NOMO-1 treated with DMSO at 0.1 percent for 48 hours (cell line): ENCODE results near the gene CHD2.

ENCODE experiments used
- DNase-seq: peaks from one replicate; lab custom pipeline; 2025; ENCODE audit not compliant: unreplicated experiment; lab: John Stamatoyannopoulos, UW

CHD2 gene

DNA sequence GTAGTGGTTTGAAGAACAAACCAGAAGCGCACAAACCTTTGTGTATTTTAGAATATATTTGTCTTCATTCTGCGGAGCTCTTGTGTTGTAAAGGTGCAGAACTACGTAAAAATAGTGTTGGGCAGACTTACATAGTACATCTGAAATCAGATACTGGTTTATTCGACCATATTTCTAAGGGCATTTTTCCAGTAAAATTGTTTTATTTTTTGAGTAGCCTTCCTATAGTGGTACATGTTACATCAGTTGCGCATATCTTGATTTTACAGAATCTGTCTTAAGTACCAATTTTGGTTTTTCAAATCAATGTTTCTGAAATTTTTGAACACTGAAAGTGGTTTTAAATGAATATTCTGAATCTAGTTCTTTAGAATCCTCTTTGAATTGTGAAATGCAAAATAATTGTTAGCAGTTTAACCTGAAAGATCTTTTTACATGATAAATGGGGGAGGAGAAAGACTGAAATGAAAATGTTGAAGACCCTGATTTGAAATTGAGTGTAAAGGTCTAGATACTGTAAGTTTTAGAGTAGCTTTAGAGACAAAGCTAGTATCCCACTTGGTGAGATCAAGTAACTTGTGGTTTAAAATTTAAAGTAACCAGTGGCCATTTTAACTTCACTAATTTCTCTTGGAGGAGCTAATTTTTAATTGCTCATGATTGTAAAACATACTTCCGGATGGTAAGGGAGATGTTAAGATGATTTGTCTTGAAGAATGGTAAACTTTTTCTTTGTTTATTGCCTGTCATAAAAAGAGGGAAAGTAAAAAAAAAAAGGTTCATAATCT is 15.5 kb upstream of the CHD2 start:
- peak; percentile 53 for DNase-seq

DNA sequence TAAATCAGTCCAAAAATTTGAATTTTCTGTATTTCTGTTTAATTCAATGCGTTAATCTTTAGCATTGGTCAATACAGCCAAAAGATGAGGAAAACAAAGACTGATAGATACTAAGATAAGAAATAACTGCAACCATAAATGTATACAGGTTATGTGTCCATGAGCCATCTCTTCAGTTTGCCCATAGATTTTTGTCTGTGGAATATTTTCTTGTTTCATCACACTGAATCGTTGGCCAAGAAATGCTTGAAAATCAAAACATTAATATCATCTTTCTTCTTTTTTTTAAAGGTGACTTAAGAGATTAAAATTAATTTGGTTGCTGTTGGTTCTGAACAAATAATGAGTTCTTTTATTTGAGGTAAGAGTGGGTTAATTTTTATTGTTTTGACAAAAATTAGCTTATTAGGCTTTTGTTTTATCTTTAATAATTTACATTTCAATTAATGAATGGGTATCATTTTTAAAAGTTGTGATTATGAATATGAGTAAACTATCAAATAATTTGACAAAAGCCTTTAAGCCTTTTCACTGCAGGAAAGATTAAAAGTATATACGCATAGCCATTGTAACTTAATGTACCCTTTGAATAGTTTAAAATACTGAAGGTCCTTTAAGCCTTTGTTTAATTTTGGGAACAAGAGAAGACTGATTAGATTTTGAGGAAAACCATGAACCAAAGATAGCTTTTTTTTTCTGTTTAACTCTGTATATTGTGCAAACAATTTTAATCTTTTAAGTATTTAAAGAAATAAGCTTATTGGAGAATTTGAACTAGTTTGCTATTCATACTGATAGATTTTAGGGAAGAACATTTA is 14.7 kb upstream of the CHD2 start:
- no peak for DNase-seq

DNA sequence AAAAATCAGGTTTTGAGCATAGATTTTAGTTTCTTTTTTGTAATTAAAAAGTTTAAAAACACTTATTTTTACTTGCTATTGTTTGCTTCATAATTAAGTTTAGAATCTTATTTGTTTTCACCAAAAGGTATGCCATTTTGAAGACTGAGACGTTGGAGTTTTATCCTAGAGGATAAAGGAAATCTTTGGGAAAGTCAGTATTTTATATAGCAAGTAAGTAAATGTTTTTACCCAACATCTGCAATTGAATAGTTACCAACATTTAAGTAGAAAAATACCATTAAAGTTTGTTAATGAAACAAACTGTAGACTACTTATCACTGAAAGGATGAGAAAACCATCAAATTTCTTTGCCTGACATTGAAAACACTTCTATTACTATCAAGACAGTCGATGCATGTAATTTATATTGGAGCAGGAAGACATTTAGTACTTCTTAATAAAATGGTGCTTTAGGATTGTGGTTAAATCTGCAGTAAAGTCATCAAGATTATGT is 14.0 kb upstream of the CHD2 start:
- no peak for DNase-seq

DNA sequence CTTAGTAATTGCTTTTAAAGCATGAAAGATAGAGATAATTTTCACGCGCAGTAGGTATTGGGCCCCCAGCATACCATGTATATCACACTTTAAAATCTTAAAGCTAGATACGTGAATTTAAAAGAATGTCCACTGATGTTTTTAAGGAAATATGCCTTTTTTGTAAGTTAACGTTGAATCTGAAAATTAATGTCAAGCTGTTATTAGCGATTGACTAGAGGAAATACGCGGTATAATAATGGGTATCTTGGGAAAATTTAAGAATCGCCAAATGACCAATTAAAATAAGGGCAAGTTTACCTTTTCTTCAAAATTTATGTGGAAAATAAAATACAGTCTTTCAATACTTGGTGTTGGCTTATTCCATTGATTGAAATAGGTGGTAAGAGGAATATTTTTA is 13.3 kb upstream of the CHD2 start:
- no peak for DNase-seq

DNA sequence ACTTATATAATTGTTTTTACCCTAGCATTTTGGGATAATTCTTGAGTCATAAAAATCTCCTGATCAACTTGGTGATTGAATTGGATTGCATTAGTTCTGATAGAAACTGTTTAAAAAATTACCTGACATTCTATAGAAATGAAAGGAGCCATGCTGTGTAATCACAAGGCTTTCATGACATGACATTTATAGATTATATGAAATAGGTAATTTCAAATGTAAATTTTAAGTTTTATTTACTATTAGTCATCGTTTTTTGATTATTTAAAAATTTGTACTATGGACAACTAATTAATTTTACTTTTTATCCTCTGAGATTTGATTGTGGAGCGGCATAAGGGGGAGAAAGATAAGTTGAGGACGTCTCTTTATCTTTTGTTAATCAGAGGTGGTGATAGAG is 12.3 kb upstream of the CHD2 start:
- DNase-seq: no peak

DNA sequence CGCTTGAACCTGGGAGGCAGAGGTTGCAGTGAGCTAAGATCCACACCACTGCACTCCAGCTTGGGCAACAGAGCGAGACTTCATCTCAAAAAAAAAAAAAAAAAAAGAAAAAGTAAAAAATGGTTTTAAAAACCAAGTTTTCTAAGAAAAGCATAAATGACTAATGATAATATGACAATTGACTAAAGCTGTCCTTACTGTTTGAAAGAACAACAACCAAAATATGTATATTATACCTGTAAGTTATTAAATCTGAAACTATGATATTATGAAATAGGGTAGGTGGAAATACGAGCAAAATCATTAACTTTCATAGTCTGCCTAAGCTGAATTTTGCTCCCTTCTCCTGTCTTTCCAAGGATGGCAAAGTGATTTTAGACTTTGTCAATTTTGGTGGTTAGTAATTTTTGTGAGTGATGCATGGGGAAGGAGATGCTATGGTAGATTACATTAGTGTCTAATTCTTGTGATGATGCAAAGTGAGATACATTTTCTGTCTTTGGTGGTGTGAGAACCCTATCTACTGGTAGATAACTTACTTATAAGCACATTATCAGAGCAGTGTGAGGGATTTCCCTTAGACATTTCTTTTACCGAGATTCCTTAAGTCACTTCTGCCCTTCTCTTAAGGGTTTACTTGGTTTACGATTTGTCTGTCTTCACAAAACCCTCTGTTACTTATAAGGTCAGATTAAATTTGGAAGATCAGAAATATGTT is 10.6 kb upstream of the CHD2 start:
- no peak for DNase-seq

DNA sequence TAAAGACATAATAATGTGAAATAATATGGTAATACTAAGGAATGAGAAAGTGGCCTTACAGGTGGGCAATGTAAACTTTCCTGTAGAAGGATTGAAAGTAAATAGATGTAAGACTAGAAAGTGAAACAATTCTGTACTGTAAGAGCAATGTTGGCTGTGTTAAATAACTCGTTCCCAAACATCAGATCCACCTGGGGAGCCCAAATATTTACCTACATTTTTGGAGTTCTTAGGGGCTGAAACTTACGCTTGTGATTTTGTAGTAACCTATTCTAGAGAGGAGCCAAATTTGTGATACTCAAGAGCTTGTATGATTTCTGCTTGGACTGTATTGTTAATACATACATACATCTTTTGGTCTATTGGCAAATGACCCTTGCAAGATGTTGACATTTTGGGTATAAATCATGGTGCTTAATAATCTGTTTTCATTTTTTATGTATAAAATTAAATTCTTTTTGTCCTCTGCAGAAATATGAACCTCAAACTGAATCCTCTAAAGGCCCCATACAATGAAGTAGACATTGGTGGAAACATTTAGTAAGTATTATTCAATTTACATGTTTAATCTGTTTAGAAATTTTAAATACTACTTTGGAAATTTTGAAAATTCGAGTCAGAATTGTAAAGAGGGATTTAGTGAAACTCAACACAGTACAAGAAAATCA is 8.5 kb upstream of the CHD2 start:
- no peak for DNase-seq

DNA sequence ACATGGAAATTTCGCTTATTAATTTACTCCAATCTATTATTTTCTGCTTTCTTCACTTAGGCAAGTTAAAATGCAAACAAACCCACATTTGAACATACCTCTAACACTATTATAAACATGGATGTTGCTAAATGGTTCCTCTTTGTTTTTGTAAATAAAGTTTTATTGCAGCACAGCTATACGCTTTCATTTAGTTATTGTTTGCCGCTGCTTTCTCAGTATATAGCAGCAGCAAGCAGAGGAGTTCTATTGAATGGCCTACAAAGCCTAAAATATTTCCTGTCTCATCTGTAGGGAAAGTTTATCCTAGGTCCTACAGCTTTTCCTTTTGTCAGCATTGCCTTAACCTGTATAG is 7.9 kb upstream of the CHD2 start:
- no peak for DNase-seq

DNA sequence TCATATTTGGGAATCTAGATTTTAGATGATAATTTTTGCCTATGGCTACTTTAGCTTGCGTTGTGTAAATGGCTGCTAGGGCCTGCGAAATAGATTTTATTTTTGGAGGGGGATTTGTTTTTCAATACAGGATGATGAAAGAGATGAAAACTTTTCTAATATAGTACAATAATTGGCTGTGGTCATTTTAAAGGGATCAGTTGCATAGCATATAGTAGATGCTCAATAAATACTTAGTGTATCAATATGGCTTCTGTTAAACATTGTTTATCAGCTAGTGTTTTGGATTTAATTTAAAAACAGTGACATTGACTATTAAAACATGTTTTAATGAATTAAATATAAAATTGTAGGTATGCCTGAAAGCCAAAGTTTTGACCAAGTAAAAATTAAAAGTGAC is 6.9 kb upstream of the CHD2 start:
- DNase-seq: no peak

DNA sequence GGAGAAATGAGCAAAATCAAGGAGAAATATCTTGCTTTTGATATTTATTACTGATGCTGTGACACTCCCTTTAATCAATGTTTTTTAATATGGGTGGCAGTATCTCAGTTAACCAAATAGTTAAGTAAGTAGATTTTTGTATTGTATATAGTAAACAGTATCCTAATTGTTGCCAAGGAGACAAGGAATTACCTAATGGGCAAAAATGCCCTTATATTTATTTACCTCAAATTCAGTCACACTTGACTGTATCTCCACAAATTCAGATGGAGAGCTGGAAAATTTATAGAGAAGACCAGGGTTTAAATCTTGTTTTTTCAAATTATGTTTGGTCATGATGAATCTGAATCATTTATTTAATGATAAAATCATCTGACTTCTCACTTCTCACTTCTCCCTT is 3.6 kb upstream of the CHD2 start:
- DNase-seq: no peak

DNA sequence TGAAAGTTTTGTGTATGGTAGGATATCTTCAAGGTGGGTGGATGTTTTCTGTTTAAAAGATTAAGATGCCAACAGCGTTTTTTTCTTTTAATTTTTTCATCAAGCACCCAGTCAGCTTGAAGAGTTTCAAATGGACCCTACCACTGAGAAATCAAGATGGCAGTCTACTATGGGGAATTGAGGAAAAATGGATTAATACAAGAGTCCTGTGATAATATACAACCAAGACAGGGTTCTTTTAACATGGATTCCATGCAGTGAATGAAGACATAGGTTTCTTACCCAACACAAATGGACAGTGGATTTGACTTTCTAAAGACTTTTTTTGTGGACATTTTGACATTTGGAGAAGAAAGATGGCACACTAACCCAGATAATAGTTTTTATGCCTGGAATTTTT is 2.5 kb upstream of the CHD2 start:
- DNase-seq: no peak

DNA sequence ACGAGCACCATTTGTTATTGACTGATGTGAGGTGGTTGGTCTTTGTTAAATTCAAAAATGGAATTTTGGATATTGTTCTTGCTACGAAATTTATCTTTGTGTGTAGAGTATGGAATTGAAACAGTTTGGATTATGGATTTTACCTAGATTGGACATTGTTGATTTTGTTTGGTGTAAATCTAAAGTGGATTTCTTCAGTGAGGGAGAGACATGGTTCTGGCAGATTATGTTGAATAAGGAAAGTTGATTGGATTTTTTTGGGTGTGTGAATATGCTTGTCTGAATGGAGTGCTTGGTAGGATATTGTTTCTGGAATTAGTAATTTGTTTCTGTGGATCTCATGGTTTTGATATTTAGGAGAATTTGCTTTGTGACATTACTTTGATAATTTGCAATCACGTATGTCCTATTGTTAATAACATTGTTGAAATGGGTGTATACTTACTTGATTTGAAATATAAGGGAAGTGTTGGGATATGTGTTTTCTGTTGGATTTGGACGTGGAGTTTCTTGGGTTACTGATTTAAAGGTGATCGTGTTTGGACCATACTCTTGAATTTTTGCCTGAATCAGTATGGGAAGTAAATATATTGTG is 1.0 kb upstream of the CHD2 start:
- DNase-seq: no peak

DNA sequence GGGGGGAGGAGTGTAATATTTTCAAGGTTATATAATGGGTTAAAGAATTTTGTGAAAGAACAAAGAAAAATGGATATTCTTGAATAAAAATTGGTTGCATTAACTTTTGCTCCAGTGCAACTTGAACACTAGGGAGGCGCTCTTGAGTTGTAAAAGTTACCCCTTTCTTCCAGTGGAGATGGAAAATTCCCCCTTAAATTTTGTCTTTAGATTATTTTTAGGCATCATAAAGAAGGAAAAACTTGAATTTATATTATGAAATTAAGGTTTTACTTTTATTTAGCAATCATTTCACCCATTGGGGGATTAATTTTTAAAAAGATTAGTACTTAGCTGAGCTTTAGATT is 550 bp upstream of the CHD2 start:
- DNase-seq: peak; percentile 43

DNA sequence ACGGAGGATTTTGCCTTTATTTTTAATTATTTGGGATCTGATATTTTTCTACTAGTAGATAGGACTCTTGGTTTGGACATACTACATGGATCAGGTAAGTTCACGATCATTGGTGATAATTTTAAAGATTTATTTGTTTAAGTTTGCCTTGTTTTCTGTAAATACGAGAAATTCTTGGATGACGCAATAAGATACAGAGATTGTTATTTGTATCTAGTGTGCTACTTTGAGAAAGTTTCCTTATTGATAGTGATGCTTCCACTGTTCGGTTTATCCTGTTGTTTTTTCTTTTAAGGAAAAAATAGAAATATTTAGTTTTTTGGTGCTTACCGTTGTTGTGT is 577 bp downstream of the CHD2 start:
- no peak for DNase-seq

DNA sequence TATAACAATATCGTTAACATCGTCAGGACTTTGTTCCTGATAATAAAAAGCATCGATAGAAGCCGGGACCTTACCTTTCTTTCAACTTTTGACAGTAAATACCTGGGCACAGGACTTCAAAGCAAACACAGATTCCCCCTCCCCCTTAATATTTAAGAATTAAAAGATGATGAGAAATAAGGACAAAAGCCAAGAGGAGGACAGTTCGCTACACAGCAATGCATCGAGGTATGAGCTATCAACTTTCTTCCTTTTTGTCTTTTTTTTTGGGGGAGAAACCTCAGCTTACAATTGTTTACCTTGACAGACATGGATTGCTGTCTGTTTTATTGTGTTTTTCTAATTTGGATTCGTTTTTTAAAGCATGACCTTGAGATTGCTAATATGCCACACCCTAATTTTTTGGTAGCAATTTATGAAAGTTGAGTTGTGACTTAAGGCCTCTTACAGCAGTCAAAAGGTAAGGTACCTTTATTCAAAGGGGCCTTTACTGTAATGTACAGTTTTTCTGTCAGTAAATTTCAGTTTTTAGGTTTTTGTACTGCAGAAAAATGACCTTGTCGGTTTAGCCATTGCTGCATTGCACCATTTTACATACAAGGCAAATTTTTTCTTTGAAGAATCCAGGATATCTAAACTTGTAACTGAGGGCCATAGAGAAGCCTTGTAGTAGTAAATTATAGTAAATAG is 1.1 kb downstream of the CHD2 start:
- peak; percentile 45 for DNase-seq

DNA sequence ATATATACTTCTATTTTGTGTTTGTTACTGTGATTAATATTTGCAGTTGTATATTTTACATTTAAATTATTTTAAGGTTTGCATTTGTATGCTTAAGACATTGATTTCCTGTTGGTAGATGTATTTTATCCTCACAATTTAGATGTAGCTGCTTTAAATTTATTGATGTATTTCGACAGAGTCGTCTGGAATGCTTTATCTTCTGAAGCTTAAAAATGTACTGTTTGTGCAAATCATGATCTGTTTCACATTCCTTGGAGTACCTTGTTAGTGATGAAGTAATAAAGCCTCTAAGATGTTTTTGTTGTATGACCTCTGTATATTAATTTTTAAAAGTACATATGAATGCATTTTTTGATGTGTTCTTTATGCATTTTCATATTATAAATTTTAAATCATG is 1.9 kb downstream of the CHD2 start:
- no peak for DNase-seq

DNA sequence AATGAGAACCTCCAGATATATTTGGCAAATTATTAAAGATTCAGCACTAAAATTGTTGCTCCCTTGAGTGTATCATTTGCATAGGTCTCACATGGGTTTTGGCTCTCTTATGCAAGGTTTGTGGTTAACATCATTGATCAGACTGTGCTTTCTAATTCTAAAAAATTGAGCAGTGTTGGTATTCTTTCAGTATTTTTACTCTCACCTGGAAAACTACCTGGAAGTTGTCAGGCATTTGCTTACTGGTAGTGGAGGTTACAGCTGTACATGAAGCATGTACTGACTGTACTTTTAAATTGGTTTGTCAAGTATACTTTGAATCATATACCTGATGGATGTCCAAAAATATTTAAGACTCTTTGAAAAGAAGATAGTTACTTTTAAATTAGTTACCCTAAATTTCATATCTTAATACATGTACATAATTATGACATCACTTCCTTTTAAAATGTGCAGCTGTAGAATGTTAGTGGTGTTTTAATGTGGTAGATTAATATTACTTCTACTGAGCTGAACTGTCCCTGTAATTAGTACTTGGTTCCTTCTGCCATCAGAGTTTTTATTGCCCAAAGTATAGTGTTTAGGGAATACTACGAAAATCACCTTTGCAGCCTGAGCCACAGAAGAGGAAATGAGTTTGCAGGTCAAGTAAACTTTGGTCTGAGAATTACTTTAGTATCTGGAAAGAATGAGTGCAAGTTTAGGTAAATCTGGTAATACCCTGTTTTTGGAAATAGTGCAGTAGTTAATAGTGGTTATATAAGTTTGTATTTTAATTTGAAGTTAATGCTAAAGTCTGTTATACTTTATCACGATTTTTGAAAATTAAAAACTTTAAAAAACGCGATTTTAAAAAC is 2.8 kb downstream of the CHD2 start:
- peak; percentile 31 for DNase-seq

DNA sequence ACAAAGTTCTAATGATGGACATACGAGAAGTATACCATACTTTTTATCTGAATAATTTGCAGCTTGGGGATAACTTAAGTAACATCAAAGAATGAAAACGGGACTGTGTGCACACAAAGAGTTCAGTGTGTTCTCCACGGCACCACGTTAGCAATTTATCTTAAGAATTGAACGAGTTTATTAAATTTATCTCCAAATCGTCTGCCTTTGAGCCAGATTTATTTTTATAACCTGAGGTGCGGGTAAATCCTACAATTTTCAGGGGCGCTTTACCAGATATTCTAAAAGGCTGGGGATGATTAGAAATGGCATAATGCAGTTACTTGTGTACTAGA is 3.5 kb downstream of the CHD2 start:
- peak; percentile 38 for DNase-seq

DNA sequence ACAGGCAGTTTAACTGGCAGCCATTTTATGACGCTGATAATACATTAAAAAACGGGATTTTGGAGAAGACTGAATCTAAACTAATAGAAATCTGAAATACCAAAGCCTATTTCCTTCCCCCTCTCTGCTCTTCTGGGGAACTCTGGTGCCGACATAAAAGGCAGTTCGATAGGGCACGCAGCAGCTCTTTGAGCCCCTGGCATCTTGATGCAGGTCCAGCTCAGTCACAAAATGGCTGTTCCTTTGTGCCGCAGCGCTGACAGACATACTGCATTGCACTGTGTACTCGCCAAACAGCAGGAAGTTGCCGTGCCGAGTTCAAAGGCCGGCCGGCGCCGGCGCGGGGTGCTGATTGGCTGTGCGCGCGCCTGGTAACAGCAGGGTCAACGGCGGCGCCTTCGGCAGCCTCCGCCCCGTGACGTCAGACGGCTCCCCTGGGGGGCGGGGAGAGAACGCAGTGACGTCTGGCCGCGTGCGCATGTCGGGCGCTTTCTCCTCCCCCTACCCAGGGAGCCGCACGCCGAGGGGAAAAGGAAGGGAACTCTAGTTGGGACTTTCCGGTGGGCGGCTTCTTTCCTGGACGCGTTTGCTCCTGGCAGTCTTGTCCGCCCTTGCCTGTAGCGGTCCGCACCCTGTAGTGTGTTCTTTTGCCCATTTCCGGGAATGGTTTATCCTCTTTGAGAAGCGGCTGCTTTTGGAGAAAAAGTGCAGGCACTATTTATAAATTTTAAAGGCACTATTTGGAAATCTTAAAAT is 4.0 kb downstream of the CHD2 start:
- peak; percentile 99 for DNase-seq
